H1 (cell line): ENCODE measurements around the gene SPAG17. TPM values are rescaled to one million over a fixed set of nuclear protein-coding genes. Genes with fewer than 3 reads are reported as not detected.

Experiments
- CTCF ChIA-PET: fragments of 300-600 bp; sonication (Branson Sonifier 250); formaldehyde crosslinking; loops from one replicate; lab custom pipeline; 2021; ENCODE audit not compliant: partially characterized antibody; lab: Charles Lee
- POLR2A ChIA-PET: fragments of 300-600 bp; sonication (Branson Sonifier 250); formaldehyde crosslinking; loops from one replicate; lab custom pipeline; 2021; ENCODE audit warnings: inconsistent platforms; ENCODE audit not compliant: partially characterized antibody; lab: Charles Lee
- DNase-seq, 2 experiments: peaks; one replicate each; pipeline versions ENCODE4 v3.0.0 to v3.0.0-alpha.2; 2010 to 2022; ENCODE audit warnings: low spot score in 2 of 2, low read depth in 1 of 2, mixed read lengths in 1 of 2
- FAIRE-seq: peaks from 2 replicates; lab custom pipeline; 2011; peaks lifted over from hg19 to GRCh38; lab: Jason Lieb, UNC
- H2AFZ ChIP-seq: 2 replicates; pipeline ENCODE4 v1.8.1; 2012; ENCODE audit warnings: low read length, inconsistent platforms
- H2AK5ac ChIP-seq: 2 replicates; pipeline ENCODE4 v1.6.1; 2013; ENCODE audit warnings: low read depth, low read length
- H2BK120ac ChIP-seq: replicated peaks from 2 replicates; pipeline ENCODE3; 2013; ENCODE audit warnings: low read depth, low read length, inconsistent platforms
- H2BK12ac ChIP-seq: 2 replicates; pipeline ENCODE4 v1.6.1; 2013; ENCODE audit warnings: low read depth, low read length
- H2BK15ac ChIP-seq: 2 replicates; pipeline ENCODE4 v1.6.1; 2013; ENCODE audit warnings: low read length
- H2BK20ac ChIP-seq: 2 replicates; pipeline ENCODE4 v1.6.1; 2013; ENCODE audit warnings: low read length
- H2BK5ac ChIP-seq: 2 replicates; pipeline ENCODE4 v1.6.1; 2013; ENCODE audit warnings: low read depth, low read length
- H3K14ac ChIP-seq: 2 replicates; pipeline ENCODE4 v1.6.1; 2013; ENCODE audit warnings: inconsistent platforms; ENCODE audit not compliant: insufficient read length
- H3K18ac ChIP-seq: 2 replicates; pipeline ENCODE4 v1.6.1; 2013; ENCODE audit warnings: low read length; ENCODE audit errors: extremely low read depth
- H3K23ac ChIP-seq: 2 replicates; pipeline ENCODE4 v1.6.1; 2013; ENCODE audit warnings: inconsistent platforms; ENCODE audit not compliant: insufficient read length
- H3K23me2 ChIP-seq: 2 replicates; pipeline ENCODE4 v1.6.1; 2013; ENCODE audit warnings: low read depth, low read length
- H3K27ac ChIP-seq: 2 replicates; pipeline ENCODE4 v1.6.1; 2011; ENCODE audit warnings: low read depth, low read length, inconsistent platforms
- H3K27me3 ChIP-seq, 4 experiments: replicated peaks in 1 of 4; 1 replicate in 1 of 4; 2 replicates in 3 of 4; pipeline versions ENCODE4 v1.6.1 to v1.8.1; 2011 to 2013; ENCODE audit warnings: low read length in 3 of 4, mild to moderate bottlenecking in 3 of 4, inconsistent platforms in 2 of 4, mixed read lengths in 2 of 4, moderate library complexity in 1 of 4; ENCODE audit not compliant: control insufficient read depth in 3 of 4, insufficient read depth in 3 of 4; ENCODE audit errors: extremely low read depth in 1 of 4
- H3K36me3 ChIP-seq, 4 experiments: 2 replicates each; pipeline versions ENCODE4 v1.6.1 to v1.8.1; 2011 to 2013; ENCODE audit warnings: mild to moderate bottlenecking in 4 of 4, low read length in 3 of 4, moderate library complexity in 2 of 4, control low read depth in 1 of 4, inconsistent platforms in 1 of 4; ENCODE audit not compliant: insufficient read depth in 4 of 4, control insufficient read depth in 2 of 4
- H3K4ac ChIP-seq: replicated peaks from 2 replicates; pipeline ENCODE3; 2013; ENCODE audit warnings: low read length, low read depth, mixed read lengths, inconsistent platforms; ENCODE audit not compliant: insufficient read length
- H3K4me1 ChIP-seq, 4 experiments: replicated peaks in 1 of 4; 1 replicate in 1 of 4; 2 replicates in 3 of 4; pipeline versions ENCODE4 v1.6.1 to v1.8.1; 2011 to 2013; ENCODE audit warnings: low read length in 3 of 4, inconsistent platforms in 2 of 4, mixed read lengths in 1 of 4; ENCODE audit not compliant: insufficient read depth in 4 of 4, control insufficient read depth in 3 of 4
- H3K4me2 ChIP-seq, 2 experiments: 2 replicates each; pipeline versions ENCODE4 v1.6.1 to v1.8.1; 2011 to 2013; ENCODE audit warnings: low read depth in 2 of 2, low read length in 2 of 2, control low read depth in 1 of 2, inconsistent platforms in 1 of 2, mild to moderate bottlenecking in 1 of 2; ENCODE audit not compliant: insufficient read depth in 1 of 2
- H3K4me3 ChIP-seq, 4 experiments: fragments of 200-600, 300-600 bp in 1 of 4; sonication (generic), shearing (Covaris generic), sonication (Bioruptor Twin) in 1 of 4; 2 replicates each; pipeline versions ENCODE4 v1.5.1 to v1.8.1; 2011 to 2016; ENCODE audit warnings: low read length in 4 of 4, low read depth in 3 of 4, control low read depth in 2 of 4, inconsistent platforms in 2 of 4, mild to moderate bottlenecking in 2 of 4, mixed read lengths in 1 of 4, moderate library complexity in 1 of 4; ENCODE audit not compliant: insufficient read depth in 2 of 4; ENCODE audit errors: extremely low read depth in 1 of 4
- H3K56ac ChIP-seq: replicated peaks from 2 replicates; pipeline ENCODE3; 2013; ENCODE audit warnings: low read depth, mild to moderate bottlenecking, mixed read lengths, low read length, inconsistent platforms; ENCODE audit not compliant: insufficient read length
- H3K79me1 ChIP-seq: 2 replicates; pipeline ENCODE4 v1.6.1; 2013; ENCODE audit warnings: low read depth, low read length, control low read depth
- H3K79me2 ChIP-seq, 2 experiments: 2 replicates each; pipeline versions ENCODE4 v1.6.1 to v1.8.1; 2012 to 2013; ENCODE audit warnings: low read length in 2 of 2, mild to moderate bottlenecking in 2 of 2, inconsistent platforms in 1 of 2; ENCODE audit not compliant: insufficient read depth in 2 of 2, control insufficient read depth in 1 of 2
- H3K9ac ChIP-seq, 4 experiments: replicated peaks in 1 of 4; 1 replicate in 1 of 4; 2 replicates in 3 of 4; pipeline versions ENCODE4 v1.6.1 to v1.8.1; 2011 to 2013; ENCODE audit warnings: low read depth in 3 of 4, low read length in 3 of 4, control low read depth in 2 of 4, mild to moderate bottlenecking in 2 of 4, moderate library complexity in 2 of 4, inconsistent platforms in 1 of 4; ENCODE audit errors: extremely low read depth in 1 of 4
- H3K9me3 ChIP-seq, 2 experiments: 2 replicates each; pipeline versions ENCODE4 v1.6.1 to v1.8.1; 2012 to 2013; ENCODE audit warnings: mild to moderate bottlenecking in 2 of 2, moderate library complexity in 2 of 2, control low read depth in 1 of 2, inconsistent platforms in 1 of 2, low read depth in 1 of 2, low read length in 1 of 2, mixed read lengths in 1 of 2; ENCODE audit not compliant: insufficient read depth in 2 of 2
- H4K20me1 ChIP-seq, 2 experiments: replicated peaks in 1 of 2; 2 replicates each; pipeline versions ENCODE3 to v1.8.1; 2011 to 2013; ENCODE audit warnings: inconsistent platforms in 2 of 2, low read length in 2 of 2, mild to moderate bottlenecking in 1 of 2; ENCODE audit not compliant: insufficient read depth in 2 of 2, control insufficient read depth in 1 of 2
- H4K5ac ChIP-seq: 2 replicates; pipeline ENCODE4 v1.6.1; 2013; ENCODE audit warnings: low read length, low read depth, mixed read lengths, inconsistent platforms; ENCODE audit not compliant: insufficient read length
- H4K8ac ChIP-seq: 2 replicates; pipeline ENCODE4 v1.8.0; 2013; ENCODE audit warnings: mild to moderate bottlenecking, moderate library complexity, low read length, inconsistent platforms; ENCODE audit not compliant: insufficient read depth; ENCODE audit errors: extremely low read depth
- H4K91ac ChIP-seq: replicated peaks from 2 replicates; pipeline ENCODE3; 2013; ENCODE audit warnings: low read length, mixed read lengths, inconsistent platforms; ENCODE audit not compliant: insufficient read length
- BRCA1 ChIP-seq: IDR thresholded peaks from 2 replicates; pipeline ENCODE4 v1.6.1; 2012; ENCODE audit warnings: low read depth, low read length, improper control_type of control experiment
- CEBPB ChIP-seq: IDR thresholded peaks from 2 replicates; pipeline ENCODE4 v1.6.1; 2012; ENCODE audit warnings: low read depth, low read length
- KDM4A ChIP-seq: IDR thresholded peaks from one replicate; pipeline ENCODE4 v1.7.1; 2012; ENCODE audit warnings: low read depth, mild to moderate bottlenecking, moderate library complexity, low read length, inconsistent platforms; ENCODE audit not compliant: severe bottlenecking
- PHF8 ChIP-seq: fragments of 200-600 bp; sonication (generic); conservative IDR thresholded peaks from 2 replicates; pipeline ENCODE4 v1.7.1; 2012; ENCODE audit warnings: low read depth, mild to moderate bottlenecking, inconsistent platforms, low read length, moderate library complexity
- POU5F1 ChIP-seq: IDR thresholded peaks from 2 replicates; pipeline ENCODE4 v1.6.1; 2011; ENCODE audit warnings: low read depth, mild to moderate bottlenecking, low read length, moderate library complexity
- SAP30 ChIP-seq: fragments of 300-600 bp; sonication (generic); IDR thresholded peaks from 2 replicates; pipeline ENCODE4 v1.7.1; 2012; ENCODE audit warnings: low read length, moderate library complexity, mild to moderate bottlenecking, inconsistent platforms; ENCODE audit not compliant: insufficient read depth, insufficient replicate concordance
- SUZ12 ChIP-seq: fragments of 200-600 bp; sonication (generic); IDR thresholded peaks from 2 replicates; pipeline ENCODE4 v1.6.1; 2012; ENCODE audit warnings: mild to moderate bottlenecking, inconsistent platforms, low read length, moderate library complexity, mixed read lengths
- TCF12 ChIP-seq: IDR thresholded peaks from 2 replicates; pipeline ENCODE4 v1.6.1; 2011; ENCODE audit warnings: low read depth, mild to moderate bottlenecking, low read length
- WGBS, 2 experiments: shearing (Covaris generic) in 1 of 2; methylation state at CpG; one replicate each; pipeline versions ENCODE4 v1.1.6 to v1.1.7; 2013 to 2015; ENCODE audit warnings: low lambda C conversion rate in 2 of 2, mixed read lengths in 2 of 2, inconsistent platforms in 1 of 2, low coverage in 1 of 2, missing lambda C conversion rate in 1 of 2; ENCODE audit not compliant: insufficient replicate concordance in 2 of 2, insufficient coverage in 1 of 2, insufficient read length in 1 of 2; ENCODE audit errors: extremely low coverage in 1 of 2, missing lambda C conversion rate in 1 of 2; 5-methylcytosine and 5-hydroxymethylcytosine counted together
- polyA plus RNA-seq, 7 experiments: library from polyadenylated mRNA; depleted of rRNA in 3 of 7; stranded (reverse) in 5 of 7; unstranded in 2 of 7; fragments of >200 nt in 5 of 7; fragments of 200-250 nt in 2 of 7; gene quantifications; 1 replicate in 5 of 7; 2 replicates in 1 of 7; 4 replicates in 1 of 7; pipeline versions ENCODE4 v1.2.1 to v1.2.3, GENCODE V29; 2011 to 2013; ENCODE audit warnings: missing spikeins in 2 of 7, mixed read lengths in 2 of 7
- total RNA-seq: library from RNA; stranded (reverse); fragmentation: NEBNext Ultra II Directional; extraction: Animal tissue kit (Norgen Biotek cat#: 25700); gene quantifications from 2 replicates; pipeline ENCODE4 v1.2.1, GENCODE V29; 2021
- TF ChIP-seq, protein P1 (sequence below): IDR thresholded peaks from 2 replicates; pipeline ENCODE4 v1.6.1; 2012; ENCODE audit warnings: inconsistent platforms

Gene SPAG17
- total and polyA plus RNA-seq, 2 of the 8 experiments (the other 6 are each of a cell fraction or from before 2014, with no cell fraction given) = 0.56 to 0.62 TPM

DNA sequence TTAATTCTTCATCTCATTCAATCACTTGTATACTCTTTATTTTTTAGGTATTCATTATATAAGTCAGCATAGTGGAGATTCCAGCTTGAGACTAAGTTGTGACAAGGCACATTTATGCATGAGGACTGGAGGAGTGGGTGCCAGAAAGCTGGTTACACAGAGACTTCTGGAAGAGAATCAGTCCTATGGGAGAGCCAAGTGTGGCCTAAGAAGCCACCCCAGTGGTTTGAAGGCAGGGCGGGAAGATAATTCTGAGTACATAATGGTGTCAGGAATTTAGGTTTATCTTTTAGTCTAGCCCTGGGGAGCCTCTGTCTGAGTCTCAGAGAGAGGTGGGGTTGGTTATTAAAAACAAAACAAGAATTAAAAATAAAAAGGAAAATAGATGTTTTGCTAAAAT is 83.0 kb downstream of the SPAG17 start:
- Histone ChIP-seq H3K27ac (no peak overlapping the region), H4K8ac (no peak overlapping the region), H3K4me2 (no peak overlapping the region), H2AFZ (no peak overlapping the region), H3K4ac (no peak overlapping the region), H3K56ac (no peak overlapping the region), H3K18ac (no peak overlapping the region), H4K5ac (no peak overlapping the region), H4K91ac (no peak overlapping the region), H2BK5ac (no peak overlapping the region), H2BK15ac (no peak overlapping the region), H3K23ac (no peak overlapping the region), H4K20me1 (no peaks in the 10 kb centered on the region), H2BK20ac (no peak overlapping the region), H3K9ac (no peak overlapping the region), H3K14ac (no peak overlapping the region), H3K36me3 (no peaks in the 10 kb centered on the region), H3K4me1 (no peaks in the 10 kb centered on the region), H3K79me2 (no peaks in the 10 kb centered on the region), H3K9me3 (no peaks in the 10 kb centered on the region), H3K23me2 (no peaks in the 10 kb centered on the region; the same call in 1 of the 2 replicates), H2BK12ac (no peak overlapping the region), H2BK120ac (no peak overlapping the region), H3K27me3 (no peaks in the 10 kb centered on the region), H3K4me3 (no peak overlapping the region), H2AK5ac (no peak overlapping the region), H3K79me1 (no peaks in the 10 kb centered on the region)
- WGBS, 2 experiments = 88% methylated on average over 1 of the region's 1 CpG; no CpG with 5 or more reads in 1 of the 2 experiments
- ChIA-PET CTCF (no interaction called here), POLR2A (no interaction called here)
- FAIRE-seq = no peak
- DNase-seq = no peak
- TF ChIP-seq SAP30 = no peak
- TF ChIP-seq, protein P1, sequence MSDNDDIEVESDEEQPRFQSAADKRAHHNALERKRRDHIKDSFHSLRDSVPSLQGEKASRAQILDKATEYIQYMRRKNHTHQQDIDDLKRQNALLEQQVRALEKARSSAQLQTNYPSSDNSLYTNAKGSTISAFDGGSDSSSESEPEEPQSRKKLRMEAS = no peak
- no peak for TF ChIP-seq SUZ12
- TF ChIP-seq TCF12 = no peak
- no peak for TF ChIP-seq PHF8
- no peak for TF ChIP-seq KDM4A
- no peak for TF ChIP-seq BRCA1
- no peak for TF ChIP-seq CEBPB
- no peak for TF ChIP-seq POU5F1
